NCI-H69 (cell line): Measurements from ENCODE around the gene SELPLG.
A peak's percentile ranks its signal among the peaks of the same experiment; 100 is the strongest.
"Not testable (repeated sequence)": the region's sequence is repeated elsewhere in the genome, so short reads cannot be mapped to it uniquely, and the experiment has no call there.

ENCODE experiments used
- DNase-seq: peaks from one replicate; lab custom pipeline; 2025; lab: John Stamatoyannopoulos, UW

Gene SELPLG

DNA sequence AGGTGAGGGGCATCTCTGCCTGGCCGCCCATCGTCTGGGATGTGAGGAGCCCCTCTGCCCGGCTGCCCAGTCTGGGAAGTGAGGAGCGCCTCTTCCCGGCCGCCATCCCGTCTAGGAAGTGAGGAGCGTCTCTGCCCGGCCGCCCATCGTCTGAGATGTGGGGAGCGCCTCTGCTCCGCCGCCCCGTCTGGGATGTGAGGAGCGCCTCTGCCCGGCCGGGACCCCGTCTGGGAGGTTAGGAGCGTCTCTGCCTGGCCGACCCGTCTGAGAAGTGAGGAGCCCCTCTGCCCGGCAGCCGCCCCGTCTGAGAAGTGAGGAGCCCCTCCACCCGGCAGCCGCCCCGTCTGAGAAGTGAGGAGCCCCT is 22.1 kb upstream of the SELPLG start:
- DNase-seq: not testable (repeated sequence)

DNA sequence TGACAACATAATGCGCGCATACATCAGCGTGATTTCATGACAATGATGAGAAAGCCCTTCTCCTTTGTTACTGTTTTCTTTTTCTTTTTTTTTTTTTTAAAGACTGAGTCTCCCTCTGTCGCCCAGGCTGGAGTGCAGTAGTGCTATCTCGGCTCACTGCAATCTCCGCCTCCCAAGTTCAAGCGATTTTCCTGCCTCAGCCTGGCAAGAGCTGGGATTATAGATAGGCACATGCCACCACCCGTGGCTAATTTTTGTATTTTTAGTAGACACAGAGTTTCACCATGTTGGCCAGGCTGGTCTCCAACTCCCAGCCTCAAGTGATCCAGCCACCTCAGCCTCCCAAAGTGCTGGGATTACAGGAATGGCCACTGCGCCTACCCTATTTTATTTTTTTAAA is 20.9 kb upstream of the SELPLG start:
- DNase-seq: not testable (repeated sequence)

DNA sequence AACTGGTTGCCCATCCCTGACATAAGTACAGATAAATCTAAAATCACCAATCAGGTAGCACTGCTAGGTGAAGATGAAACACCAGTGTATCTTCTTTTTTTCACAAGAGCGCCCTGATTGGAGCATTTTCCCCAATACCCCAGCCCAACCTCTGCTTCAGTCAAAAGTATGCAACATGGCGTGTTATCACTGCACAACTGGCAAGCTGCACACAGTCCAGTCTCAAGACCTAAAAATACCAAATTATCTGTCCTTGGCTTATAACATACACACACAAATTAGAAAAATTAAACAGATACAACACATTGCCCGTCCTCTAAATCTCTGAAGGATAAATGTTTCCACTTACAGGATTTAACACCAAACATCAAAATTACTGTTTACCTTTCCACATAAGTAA is 20.2 kb upstream of the SELPLG start:
- DNase-seq: no peak

DNA sequence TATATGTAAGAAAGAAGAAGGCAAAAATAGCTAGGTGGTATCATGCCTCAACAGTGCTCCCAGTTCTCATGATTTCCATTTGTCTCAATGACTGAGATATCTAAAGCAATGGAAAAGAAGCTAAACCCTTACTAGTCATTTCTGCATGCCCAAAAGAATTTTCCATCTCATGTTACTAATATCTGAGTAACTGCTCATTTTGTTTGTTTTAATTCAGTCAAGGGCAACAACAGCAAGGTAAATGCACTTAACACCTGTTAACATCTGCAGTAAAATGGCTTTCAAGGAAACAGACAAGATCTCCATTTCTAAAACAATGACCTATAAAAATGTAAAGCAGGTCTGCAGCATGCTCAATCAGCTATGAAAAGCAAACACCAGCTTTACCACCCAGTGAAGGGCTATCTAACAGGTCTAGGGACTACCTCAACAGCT is 19.4 kb upstream of the SELPLG start:
- DNase-seq: peak; percentile 72

DNA sequence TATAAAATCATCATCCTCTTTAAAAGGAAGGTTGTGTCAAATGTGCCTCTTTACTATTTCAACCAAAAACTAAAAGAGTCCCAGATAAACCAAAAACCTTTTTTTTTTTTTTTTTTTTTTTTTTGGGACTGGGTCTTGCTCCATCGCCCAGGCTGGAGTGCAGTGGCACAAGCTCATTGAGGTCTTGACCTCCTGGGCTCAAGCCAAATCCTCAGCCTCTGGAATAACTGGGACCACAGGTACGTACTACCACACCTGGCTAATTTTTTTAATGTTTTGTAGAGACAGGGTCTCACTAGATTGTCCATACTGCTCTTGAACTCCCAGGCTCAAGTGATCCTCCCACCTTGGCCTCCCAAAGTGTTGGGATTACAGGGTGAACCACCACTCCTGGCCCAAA is 16.4 kb upstream of the SELPLG start:
- no peak for DNase-seq

DNA sequence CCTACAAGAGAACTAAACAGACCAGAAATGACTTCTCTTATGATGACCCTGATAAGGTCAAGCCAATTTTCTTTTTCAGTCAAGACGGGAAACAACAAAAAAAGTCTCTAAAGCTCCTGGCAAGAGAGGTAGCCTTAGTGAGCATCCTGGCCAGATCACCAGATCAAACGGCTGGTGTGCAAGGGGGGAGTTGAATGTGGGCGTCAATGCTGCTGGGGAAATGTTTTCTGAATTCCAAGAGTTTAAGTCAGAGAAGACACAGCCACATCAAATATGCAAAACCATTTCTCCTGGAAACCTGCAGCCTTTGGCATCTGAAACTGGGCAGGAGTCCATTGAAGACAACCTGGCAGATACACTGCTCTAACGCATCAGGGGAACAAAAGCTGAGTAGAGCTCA is 16.0 kb upstream of the SELPLG start:
- no peak for DNase-seq

DNA sequence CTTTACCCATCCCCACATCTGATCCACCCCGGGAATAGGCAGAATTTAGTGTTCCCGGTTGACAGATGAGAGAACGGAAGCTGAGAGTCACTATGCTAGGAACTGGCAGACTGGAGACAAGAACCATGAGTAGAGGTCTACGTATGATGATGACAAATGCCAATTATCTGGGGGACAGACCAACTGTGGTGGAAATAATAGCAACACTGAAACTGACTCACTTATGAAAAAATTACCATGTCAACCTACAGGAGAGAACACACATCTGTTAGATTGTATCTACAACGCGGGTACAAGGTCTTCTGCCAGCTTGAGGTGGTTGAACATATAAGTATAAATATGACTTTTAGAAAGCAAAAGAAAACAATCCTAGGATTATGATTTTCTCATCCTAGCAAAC is 15.4 kb upstream of the SELPLG start:
- DNase-seq: no peak

DNA sequence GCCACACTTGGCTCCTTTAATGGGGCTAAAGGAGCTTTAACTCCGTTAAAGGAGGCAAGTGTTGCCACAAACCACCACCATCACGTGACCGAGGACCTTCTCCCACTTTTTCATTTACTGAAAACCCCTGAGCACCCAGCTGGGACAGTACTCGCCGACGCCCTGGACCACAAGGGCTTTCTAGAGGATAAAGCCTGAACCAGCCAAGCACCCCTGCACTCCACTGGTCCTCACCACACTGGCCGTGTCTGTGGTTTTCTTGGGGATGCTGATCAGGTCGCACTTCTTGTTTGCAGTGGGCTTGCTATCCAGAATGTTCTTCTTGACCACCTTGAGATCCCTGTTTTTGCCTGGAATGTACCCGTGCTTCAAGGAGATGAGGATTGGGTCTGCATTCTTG is 14.7 kb upstream of the SELPLG start:
- no peak for DNase-seq

DNA sequence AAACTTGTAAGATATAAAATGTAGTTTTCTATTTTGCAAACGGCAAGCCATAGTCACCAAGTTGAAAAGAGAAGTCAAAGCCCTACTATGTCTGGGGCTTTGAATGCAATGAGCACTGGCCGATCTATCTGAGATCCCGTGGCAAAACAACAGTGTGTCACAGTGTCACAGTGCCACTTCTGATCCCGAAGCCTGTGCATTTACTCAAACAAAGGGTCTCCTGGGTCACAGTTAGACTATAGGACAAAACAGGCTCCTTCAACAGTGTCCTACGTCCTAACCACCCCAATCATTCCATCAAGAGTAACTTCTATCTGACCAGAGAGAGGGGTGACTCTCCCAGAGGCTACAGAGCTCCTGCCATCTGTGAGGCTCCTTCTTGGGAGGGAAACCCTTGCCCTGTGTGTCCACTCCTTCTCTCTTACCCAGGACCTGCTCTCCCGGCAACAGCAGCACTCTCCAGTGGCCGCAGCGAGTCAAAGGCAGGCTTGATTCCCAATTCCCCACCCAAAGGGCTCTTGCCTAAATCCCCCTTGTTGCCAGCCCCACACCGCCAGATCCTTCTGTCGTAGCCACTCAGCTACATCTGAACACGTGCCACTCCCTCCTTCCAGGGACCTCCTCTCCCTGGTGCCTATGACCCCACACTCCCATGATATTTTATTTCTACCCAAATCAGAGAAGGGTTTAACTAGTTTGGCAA is 14.0 kb upstream of the SELPLG start:
- DNase-seq: no peak

DNA sequence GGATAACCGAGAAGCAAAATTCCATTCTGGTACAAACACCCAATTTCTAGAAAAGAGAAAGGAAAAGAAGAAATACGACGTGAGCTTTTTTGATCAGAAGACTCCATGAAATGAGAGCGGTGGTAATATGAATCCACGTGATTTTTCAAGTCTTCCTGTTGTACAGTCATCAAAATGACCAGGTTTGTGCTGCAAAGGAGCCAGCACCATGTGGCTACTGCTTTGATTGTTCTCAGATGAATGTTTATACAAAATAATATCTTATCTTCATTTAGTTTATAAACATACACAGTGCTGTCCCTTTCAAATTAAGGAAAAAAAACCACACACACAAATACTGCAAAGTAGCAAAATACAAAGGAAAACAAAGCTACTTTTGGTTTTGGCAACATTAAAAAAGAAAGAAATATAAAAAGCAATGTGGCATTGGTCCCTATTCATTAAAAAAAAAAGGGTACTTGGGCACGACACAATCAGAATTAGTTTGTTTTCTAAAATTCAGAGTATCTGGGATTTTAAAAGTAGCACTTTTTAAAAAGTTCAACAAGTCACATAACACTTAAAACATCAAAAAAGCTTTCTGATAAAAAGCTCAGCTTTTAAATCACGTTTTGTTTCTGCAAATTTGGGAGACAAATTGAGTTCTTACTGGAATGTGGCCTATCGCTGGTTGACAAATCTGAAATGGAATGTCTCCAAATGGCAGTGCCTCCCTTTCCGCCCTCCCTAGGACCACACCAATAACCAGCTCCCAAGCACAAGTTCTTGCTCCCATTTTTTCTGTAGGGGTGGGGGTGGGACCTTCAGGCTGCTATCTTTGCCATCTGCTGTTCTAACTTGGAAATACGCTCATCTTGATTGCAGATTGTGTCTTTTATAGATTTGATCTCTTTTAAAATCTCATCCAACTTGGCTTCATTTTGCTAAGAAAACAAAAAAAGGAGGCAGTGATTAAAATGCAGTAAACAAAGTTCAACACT is 13.2 kb upstream of the SELPLG start:
- DNase-seq: no peak

DNA sequence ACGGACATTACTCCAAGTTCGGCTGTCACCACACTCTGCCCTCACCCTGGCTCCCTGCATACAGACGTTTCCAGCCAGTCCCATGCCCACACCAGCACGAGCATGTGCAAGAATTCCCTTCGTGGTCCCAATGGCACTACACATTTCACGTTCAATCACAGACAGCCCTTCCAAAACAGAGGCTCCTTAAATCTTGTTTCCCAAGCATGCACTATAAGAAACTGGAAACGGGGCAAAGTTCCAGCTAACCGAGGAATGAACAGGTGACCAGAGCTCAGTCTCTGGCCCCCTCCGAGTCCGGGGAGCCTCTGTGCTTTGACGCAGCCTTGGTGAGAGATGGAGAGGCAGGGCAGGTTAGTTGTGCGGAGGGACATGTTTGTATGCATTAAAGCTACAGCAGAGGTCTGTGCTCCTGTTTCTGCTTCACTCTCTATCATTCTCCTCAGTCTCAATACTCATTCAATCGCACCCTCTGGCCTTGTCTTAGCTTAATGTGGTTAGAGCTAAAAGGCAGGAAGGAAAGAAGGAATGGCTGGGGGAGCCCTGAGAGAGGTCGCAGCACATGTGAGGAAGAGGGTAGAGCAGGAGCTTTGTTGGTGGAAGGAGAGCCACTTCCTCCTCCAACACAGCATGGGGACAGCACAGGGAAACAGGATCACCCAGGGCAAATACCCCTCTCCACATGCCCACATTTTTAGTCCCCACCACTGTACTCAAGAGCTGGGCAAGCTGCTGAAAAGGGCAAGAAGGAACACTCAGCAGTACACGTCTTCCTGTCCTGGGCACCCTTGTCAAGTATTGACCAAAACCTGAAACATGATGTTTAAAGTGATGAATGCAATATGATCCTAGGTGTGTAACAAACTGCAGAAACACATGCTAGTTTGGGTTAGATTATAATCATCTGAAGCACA is 12.2 kb upstream of the SELPLG start:
- DNase-seq: no peak

DNA sequence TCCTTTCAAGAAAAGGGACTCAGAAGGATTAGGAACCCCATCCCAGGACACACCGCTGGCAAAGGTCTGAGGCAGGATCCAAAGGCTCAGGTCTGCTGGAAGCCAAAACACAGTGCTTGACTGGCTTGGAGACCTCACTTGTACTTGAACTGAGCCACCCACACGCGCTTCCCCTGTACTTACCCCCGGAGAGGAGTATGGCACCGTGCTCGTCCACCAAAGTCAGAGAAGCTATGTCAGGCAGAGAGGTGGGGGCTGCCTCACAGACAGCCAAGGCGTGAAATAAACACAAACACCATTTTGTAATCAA is 11.1 kb upstream of the SELPLG start:
- no peak for DNase-seq

DNA sequence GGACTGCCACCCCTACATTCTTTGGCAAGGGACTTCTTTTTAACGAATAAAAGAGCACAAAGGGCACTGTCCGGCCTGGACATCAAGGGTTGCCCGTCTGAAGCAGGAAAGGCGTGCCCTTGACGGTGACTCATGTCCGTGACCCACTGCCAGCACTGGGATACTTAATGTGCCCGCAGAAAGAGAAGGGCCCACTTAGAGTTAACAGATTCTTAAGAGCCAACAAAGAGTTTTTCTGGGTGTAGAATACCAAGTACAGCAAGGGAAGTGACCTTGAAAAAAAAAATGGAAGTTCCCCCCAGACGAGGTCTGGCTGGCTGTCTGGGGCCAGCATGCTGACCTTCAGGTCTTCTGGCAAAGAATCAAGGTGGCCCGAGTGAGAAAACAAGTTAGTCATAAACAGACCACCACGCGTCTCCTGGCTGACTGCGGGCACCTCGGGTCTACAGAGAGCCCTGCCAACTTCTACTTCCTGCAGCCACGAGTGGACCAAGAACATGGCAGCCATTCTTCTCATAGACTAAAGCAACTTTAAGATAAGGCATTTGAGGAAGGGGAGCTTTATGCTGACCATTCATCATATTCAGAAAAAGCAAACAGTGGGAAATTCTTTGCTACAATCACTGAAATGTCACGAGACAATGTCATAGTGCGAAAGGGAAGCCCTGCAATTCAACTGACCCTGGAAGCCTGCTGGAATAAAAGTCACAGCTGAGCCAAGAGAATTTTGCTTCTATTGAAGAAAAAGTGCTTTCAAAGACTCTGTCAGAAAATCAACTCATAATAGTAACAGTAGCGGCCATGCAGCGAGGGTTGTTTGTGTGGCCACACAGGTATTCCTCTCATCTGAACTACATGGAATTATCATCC is 10.5 kb upstream of the SELPLG start:
- no peak for DNase-seq

DNA sequence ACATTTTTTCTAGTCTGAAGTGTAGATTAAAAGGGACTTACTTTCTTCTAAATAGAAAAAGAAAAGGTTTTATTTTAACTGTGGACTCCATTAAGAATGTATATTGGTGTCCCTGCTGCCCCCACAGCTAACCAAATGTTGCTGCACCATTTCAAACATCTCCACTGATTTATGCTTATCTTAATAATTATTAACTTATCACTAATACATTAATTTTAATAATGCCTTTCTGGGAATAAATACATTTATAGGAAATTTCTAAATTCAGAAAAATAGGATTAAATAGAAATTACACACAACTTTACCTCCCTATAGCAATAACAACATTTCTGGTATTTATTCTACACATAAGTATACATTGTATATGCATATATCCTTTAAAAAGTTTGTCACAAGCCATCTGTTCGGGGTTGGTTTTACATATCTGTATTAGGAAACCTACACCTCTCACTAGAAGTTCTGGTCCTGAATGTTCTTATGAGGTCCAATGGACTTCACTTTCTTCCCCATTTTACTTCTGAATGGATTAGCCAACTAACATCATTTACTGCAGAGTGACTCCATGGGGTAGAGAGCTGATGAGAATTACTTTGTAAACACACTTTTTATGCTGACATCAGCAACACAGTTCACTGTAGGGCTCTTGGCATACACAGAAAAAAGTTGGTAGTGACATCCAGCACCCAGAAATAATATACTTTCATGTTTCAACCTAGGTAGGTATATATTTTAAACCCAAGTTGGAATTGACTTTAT is 9.4 kb upstream of the SELPLG start:
- no peak for DNase-seq

DNA sequence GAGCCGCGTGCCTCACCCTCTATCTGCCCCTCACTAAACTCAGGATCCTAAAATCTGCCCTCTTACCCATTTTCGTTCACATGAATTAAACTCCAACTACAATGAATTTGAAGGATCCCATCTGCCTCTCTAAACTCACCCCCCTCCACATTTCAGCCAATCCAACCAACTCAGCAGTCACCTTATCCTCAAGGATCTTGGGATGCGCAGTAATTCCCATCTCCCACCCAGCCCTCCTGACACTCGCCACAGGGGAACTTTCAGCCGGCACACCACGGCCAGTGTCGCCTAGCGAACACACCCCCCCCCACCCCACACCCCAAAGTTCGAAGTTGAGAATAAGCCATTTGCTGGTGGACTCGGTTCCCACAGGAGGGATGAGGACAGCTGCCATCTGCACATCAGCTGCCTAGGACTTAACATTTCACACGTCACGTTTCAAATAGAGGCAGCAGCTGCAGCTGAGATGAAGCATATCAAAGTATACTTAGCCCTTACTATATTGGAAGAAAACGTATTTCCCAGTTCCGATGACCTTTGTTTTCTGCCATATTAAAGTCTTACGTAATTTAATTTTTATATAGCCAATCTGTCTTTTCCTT is 8.7 kb upstream of the SELPLG start:
- DNase-seq: no peak

DNA sequence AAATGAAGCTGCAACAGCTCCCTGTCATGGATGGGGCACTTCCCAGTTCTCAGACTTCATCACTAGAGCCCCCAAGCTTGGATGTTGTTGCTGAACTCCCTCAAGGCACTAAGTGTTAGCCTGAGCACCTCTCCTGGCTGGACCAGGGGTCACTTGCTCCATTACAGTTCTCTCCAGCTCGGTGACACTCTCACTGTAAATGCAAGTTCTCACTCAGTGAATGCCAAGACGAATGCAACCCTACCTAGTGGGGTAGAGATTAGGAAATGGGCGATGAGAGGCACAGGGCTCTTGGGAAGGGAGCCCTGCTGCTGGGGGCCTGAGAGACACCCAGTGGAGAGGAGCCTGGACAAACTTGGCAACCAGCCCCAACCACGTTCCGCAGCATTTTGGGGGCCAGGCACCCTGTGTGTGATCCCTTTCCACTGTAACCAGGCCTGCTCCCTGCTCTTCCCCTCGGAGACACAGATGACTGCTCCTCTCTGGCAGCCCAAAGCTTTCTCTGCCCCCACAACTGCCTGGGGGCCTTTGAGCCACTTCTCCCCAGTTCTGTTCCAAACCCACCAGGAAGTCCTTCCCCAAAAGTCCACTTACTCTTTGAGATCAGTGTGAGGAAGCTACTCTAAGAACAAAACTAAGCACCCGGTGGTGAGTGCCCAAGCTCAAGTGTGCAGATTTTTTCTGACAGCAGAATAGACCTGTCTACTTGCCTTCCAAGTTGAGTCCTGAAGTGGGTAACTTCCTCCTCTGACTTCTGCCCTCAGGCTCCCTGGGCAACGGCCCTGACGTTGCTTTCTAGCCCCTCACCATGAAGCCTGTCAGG is 8.0 kb upstream of the SELPLG start:
- DNase-seq: peak; percentile 17

DNA sequence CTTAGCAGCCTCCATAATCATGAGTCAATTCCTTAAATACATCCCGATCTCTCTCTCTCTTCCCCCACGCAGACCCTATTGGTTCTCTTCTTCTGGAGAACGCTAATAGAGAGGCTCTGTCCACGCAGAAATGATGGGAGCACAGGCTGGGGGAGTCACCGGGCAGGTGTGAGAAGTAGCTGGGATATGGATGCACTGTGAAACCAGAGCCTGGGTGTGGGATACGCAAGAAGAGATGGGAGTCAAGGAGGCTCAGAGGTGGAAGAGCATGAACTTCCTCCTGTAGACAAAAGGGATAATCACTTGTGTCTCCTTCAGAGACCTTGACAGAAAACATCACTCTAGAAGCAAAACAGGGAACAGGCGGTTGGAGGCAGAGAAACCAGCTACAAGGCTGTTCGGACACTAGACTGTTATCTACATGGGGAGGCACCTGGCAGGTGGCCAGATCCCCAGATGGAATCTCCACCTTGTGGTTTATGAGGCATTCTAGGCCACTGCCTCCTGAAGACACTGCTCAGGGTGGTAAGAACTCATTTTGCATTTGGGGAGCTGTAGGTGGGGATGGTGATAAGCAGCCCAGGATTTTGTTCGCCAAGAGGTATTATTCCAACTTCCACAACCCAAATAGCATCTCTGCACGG is 7.2 kb upstream of the SELPLG start:
- peak; percentile 64 for DNase-seq

DNA sequence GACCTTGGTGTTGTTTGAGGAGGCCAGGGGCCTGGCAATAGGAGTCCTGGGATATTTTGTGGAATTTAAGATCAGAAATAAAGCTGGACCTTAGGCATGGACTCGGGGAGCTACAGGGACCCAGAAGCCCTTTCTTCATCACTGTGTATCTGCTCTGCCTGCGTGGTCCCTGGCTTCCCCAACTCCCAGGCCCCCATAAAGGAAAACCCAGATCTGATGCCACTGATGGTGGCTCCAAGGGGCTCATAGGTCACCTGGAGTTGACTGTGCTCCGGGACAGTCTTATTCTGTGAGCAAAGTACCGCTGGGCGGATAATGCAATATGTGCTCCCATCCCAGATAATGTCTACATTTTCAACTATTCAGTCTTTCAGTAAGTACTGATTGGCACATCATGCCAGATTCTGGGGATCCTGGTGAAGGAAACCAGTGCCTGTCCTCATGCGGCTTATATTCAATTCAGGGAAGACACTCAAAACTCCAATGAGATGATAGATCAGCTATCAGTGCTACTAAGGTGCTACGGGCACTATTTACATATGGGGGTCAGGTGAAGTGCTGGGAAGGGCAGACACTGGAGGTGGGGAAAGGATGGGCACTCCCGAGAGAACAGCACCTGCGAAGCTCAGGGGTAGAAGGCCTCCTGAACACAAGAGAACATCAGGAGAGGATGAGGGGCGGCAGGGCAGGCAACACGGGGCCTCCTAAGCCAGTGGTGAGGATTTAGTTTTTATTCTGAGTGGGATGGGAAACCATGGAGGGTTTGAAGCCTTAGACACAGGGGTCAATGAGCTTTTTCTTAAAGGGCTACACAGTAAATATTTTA is 5.5 kb upstream of the SELPLG start:
- DNase-seq: no peak
